ENCODE results near the gene ACTMAP.

Gene ACTMAP

GRCh38 chr19:40717880-40718773, 32.1 kb downstream of the ACTMAP start (continued):
- TF ChIP-seq ZBTB11 (tag by site-specific recombination; conservative IDR thresholded peaks at IDR 0.05; ENCODE audit: low read depth) (no peak), ZNF768 (tag by site-specific recombination; IDR thresholded peaks at IDR 0.05) (no peak), ZBTB10 (tag by site-specific recombination; IDR thresholded peaks at IDR 0.05) (peak; percentile 59; the same call in 1 of the 2 replicates), ZNF132 (tag by site-specific recombination; IDR thresholded peaks at IDR 0.05; ENCODE audit: borderline replicate concordance) (no peak), SETDB1 (IDR thresholded peaks at IDR 0.05; ENCODE audit: insufficient read length, low read length) (peak; percentile 64), ZNF785 (tag by site-specific recombination; IDR thresholded peaks at IDR 0.05) (no peak), YY1 (tag by site-specific recombination; IDR thresholded peaks at IDR 0.05) (no peak), ELK4 (IDR thresholded peaks at IDR 0.05; ENCODE audit: borderline replicate concordance, low read depth, low read length) (no peak), ZNF626 (tag by site-specific recombination; IDR thresholded peaks at IDR 0.05) (no peak), ZBTB26 (tag by site-specific recombination; optimal IDR thresholded peaks at IDR 0.05) (no peak), ZNF571 (tag by site-specific recombination; IDR thresholded peaks at IDR 0.05) (no peak), ZNF830 (tag by site-specific recombination; IDR thresholded peaks at IDR 0.05; ENCODE audit: low read depth) (no peak), KLF8 (tag by site-specific recombination; IDR thresholded peaks at IDR 0.05) (no peak), ZNF629 (tag by site-specific recombination; IDR thresholded peaks at IDR 0.05) (peak; percentile 53), TCF7L2 (IDR thresholded peaks at IDR 0.05; ENCODE audit: borderline replicate concordance, low read depth, low read length) (no peak), ZFHX2 (tag by site-specific recombination; conservative IDR thresholded peaks at IDR 0.05) (peak; percentile 65), EGR2 (tag by site-specific recombination; IDR thresholded peaks at IDR 0.05; ENCODE audit: low read depth) (peak; percentile 52), SP2 (tag by site-specific recombination; IDR thresholded peaks at IDR 0.05) (no peak), OSR2 (tag by site-specific recombination; IDR thresholded peaks at IDR 0.05) (no peak), ZNF404 (tag by site-specific recombination; IDR thresholded peaks at IDR 0.05) (no peak), ZNF544 (tag by site-specific recombination; IDR thresholded peaks at IDR 0.05) (no peak), ZNF791 (tag by site-specific recombination; IDR thresholded peaks at IDR 0.05) (no peak), ZNF169 (tag by site-specific recombination; IDR thresholded peaks at IDR 0.05) (no peak), ZNF221 (tag by site-specific recombination; IDR thresholded peaks at IDR 0.05; ENCODE audit: borderline replicate concordance) (no peak), ZNF777 (tag by site-specific recombination; IDR thresholded peaks at IDR 0.05; ENCODE audit: borderline replicate concordance) (no peak), BCL6B (tag by site-specific recombination; IDR thresholded peaks at IDR 0.05) (no peak), ZNF24 (tag by site-specific recombination; IDR thresholded peaks at IDR 0.05) (no peak), ZNF621 (tag by site-specific recombination; IDR thresholded peaks at IDR 0.05) (no peak), ZXDB (tag by site-specific recombination; IDR thresholded peaks at IDR 0.05) (no peak), ZNF274 (IDR thresholded peaks at IDR 0.05; ENCODE audit: low read length) (no peak), ZNF274 (tag by site-specific recombination; IDR thresholded peaks at IDR 0.05; ENCODE audit: borderline replicate concordance) (no peak)
